IMR-90 (cell line): ENCODE measurements around the gene SOWAHD.

Experiments
- BHLHE40 ChIP-seq: fragments of 150-350 bp; IDR thresholded peaks from 2 replicates; pipeline ENCODE4 v1.6.1; 2016; ENCODE audit warnings: mild to moderate bottlenecking, low read depth, low read length
- CHD1 ChIP-seq: IDR thresholded peaks from 2 replicates; pipeline ENCODE4 v1.6.1; 2012; ENCODE audit warnings: low read depth, low read length, improper control_type of control experiment
- MAZ ChIP-seq: IDR thresholded peaks from 2 replicates; pipeline ENCODE4 v1.6.1; 2012; ENCODE audit warnings: low read depth, mild to moderate bottlenecking, low read length, improper control_type of control experiment, moderate library complexity, borderline replicate concordance
- MXI1 ChIP-seq: IDR thresholded peaks from 2 replicates; pipeline ENCODE4 v1.6.1; 2012; ENCODE audit warnings: low read depth, mild to moderate bottlenecking, low read length, moderate library complexity, borderline replicate concordance
- POLR2A ChIP-seq: IDR thresholded peaks from 2 replicates; pipeline ENCODE4 v1.6.1; 2012; ENCODE audit warnings: mild to moderate bottlenecking, low read depth, low read length
- RAD21 ChIP-seq: IDR thresholded peaks from 2 replicates; pipeline ENCODE4 v1.6.1; 2012; ENCODE audit warnings: low read length, improper control_type of control experiment
- RCOR1 ChIP-seq: IDR thresholded peaks from 2 replicates; pipeline ENCODE4 v1.6.1; 2012; ENCODE audit warnings: mild to moderate bottlenecking, low read length, improper control_type of control experiment; ENCODE audit not compliant: insufficient replicate concordance
- SMC3 ChIP-seq: fragments of 150-350 bp; IDR thresholded peaks from 2 replicates; pipeline ENCODE4 v1.6.1; 2016; ENCODE audit warnings: low read depth, mild to moderate bottlenecking, antibody characterized with exemption, low read length, moderate library complexity
- USF2 ChIP-seq: fragments of 150-350 bp; IDR thresholded peaks from 2 replicates; pipeline ENCODE4 v1.6.1; 2017; ENCODE audit warnings: mild to moderate bottlenecking, antibody characterized with exemption, low read length, low read depth
- TF ChIP-seq, protein P1 (sequence below): conservative IDR thresholded peaks from 2 replicates; pipeline ENCODE4 v1.5.1; 2012; ENCODE audit warnings: mild to moderate bottlenecking, low read depth, low read length, improper control_type of control experiment

DNA sequence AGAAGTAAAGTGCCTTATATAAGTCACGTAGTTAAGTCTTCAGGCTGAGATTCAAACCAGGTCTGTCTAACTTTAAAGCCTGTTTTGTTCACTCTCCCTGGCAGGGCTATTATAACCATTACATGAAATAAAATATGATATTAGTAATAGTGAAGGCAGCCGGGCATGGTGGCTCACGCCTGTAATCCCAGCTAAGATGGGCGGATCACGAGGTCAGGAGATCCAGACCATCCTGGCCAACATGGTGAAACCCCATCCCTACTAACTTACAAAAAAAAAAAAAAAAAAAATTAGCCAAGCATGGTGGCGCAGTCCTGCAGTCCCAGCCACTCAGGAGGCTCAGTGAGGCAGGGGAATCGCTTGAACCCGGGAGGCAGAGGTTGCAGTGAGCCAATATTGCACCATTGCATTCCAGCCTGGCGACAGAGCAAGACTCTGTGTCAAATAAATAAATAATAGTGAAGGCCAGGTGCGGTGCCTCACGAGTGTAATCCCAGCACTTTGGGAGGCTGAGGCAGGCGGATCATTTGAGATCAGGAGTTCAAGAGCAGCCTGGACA lies 22.1 kb upstream of the SOWAHD start:
- TF ChIP-seq, protein P1, sequence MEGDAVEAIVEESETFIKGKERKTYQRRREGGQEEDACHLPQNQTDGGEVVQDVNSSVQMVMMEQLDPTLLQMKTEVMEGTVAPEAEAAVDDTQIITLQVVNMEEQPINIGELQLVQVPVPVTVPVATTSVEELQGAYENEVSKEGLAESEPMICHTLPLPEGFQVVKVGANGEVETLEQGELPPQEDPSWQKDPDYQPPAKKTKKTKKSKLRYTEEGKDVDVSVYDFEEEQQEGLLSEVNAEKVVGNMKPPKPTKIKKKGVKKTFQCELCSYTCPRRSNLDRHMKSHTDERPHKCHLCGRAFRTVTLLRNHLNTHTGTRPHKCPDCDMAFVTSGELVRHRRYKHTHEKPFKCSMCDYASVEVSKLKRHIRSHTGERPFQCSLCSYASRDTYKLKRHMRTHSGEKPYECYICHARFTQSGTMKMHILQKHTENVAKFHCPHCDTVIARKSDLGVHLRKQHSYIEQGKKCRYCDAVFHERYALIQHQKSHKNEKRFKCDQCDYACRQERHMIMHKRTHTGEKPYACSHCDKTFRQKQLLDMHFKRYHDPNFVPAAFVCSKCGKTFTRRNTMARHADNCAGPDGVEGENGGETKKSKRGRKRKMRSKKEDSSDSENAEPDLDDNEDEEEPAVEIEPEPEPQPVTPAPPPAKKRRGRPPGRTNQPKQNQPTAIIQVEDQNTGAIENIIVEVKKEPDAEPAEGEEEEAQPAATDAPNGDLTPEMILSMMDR, result no peak
- TF ChIP-seq RAD21, result no peak
- no peak for TF ChIP-seq POLR2A
- TF ChIP-seq MXI1, result no peak
- TF ChIP-seq USF2, result no peak
- TF ChIP-seq CHD1, result no peak
- no peak for TF ChIP-seq BHLHE40
- no peak for TF ChIP-seq MAZ
- TF ChIP-seq RCOR1, result no peak
- no peak for TF ChIP-seq SMC3
